K562 (cell line): ENCODE measurements around the gene EHBP1. TPM values are rescaled to one million over a fixed set of nuclear protein-coding genes. Genes with fewer than 3 reads are reported as not detected.

Source experiments
- CBFA2T3 ChIP-seq: fragments of 450-650 bp; IDR thresholded peaks from 2 replicates; pipeline ENCODE4 v1.6.1; 2017
- KLF16 ChIP-seq: IDR thresholded peaks from 2 replicates; pipeline ENCODE4 v1.6.1; 2016; ENCODE audit warnings: antibody characterized with exemption
- MNT ChIP-seq, 2 experiments: fragments of 450-650 bp; conservative IDR thresholded peaks; 2 replicates each; pipeline ENCODE4 v1.6.1; 2017; ENCODE audit warnings: mild to moderate bottlenecking in 2 of 2, moderate library complexity in 2 of 2
- NCOA1 ChIP-seq: fragments of 450-650 bp; IDR thresholded peaks from 2 replicates; pipeline ENCODE4 v1.6.1; 2016; ENCODE audit warnings: low read depth
- PHF20 ChIP-seq: fragments of 450-650 bp; IDR thresholded peaks from 2 replicates; pipeline ENCODE4 v1.6.1; 2018; ENCODE audit not compliant: partially characterized antibody
- POLR2AphosphoS5 ChIP-seq: IDR thresholded peaks from 2 replicates; pipeline ENCODE4 v1.6.1; 2011; ENCODE audit warnings: mild to moderate bottlenecking, low read depth, low read length, moderate library complexity; ENCODE audit not compliant: control insufficient read depth, insufficient read depth
- RBM17 ChIP-seq: fragments of 200-400 bp; formaldehyde crosslinking; IDR thresholded peaks from 2 replicates; pipeline ENCODE4 v1.6.1; 2017; ENCODE audit warnings: low read depth, mild to moderate bottlenecking, low read length, borderline replicate concordance
- RREB1 ChIP-seq: fragments of 250-450 bp; sonication (Bioruptor Pico); IDR thresholded peaks from 2 replicates; pipeline ENCODE4 v1.4.0; 2020
- TARDBP ChIP-seq: fragments of 450-650 bp; IDR thresholded peaks from 2 replicates; pipeline ENCODE4 v1.6.1; 2016
- VEZF1 ChIP-seq: fragments of 200-800 bp; sonication (Bioruptor generic); IDR thresholded peaks from 2 replicates; pipeline ENCODE4 v1.6.1; 2017; ENCODE audit warnings: missing genetic modification characterization, missing compliant biosample characterization
- ZBTB26 ChIP-seq: fragments of 450-650 bp; formaldehyde crosslinking; IDR thresholded peaks from 2 replicates; pipeline ENCODE4 v1.4.0; 2022; ENCODE audit warnings: missing genetic modification characterization
- ZNF133 ChIP-seq: fragments of 250-450 bp; sonication (Bioruptor Pico); IDR thresholded peaks from 2 replicates; pipeline ENCODE4 v1.4.0; 2020; ENCODE audit warnings: mild to moderate bottlenecking
- ZNF354B ChIP-seq: fragments of 250-450 bp; sonication (Bioruptor Pico); IDR thresholded peaks from 2 replicates; pipeline ENCODE4 v1.4.0; 2020
- ZNF41 ChIP-seq: fragments of 250-450 bp; sonication (Bioruptor Pico); conservative IDR thresholded peaks from 2 replicates; pipeline ENCODE4 v1.4.0; 2020; ENCODE audit warnings: mild to moderate bottlenecking
- ZNF57 ChIP-seq: fragments of 450-650 bp; formaldehyde crosslinking; IDR thresholded peaks from 2 replicates; pipeline ENCODE4 v1.4.0; 2020; ENCODE audit warnings: mild to moderate bottlenecking, moderate library complexity
- ZNF644 ChIP-seq: fragments of 200-800 bp; sonication (Bioruptor generic); IDR thresholded peaks from 2 replicates; pipeline ENCODE4 v1.6.1; 2016; ENCODE audit warnings: low read depth, missing genetic modification characterization, missing compliant biosample characterization
- ZNF740 ChIP-seq, 3 experiments: fragments of 200-800 bp in 1 of 3; sonication (Bioruptor generic) in 1 of 3; sonication (generic) in 1 of 3; formaldehyde crosslinking in 1 of 3; IDR thresholded peaks; 2 replicates each; pipeline versions ENCODE4 v1.6.1 to v1.8.0; 2016 to 2022; ENCODE audit warnings: mild to moderate bottlenecking in 2 of 3, missing compliant biosample characterization in 2 of 3, missing genetic modification characterization in 2 of 3, missing genetic modification reagents in 1 of 3
- ZNF780A ChIP-seq: fragments of 250-450 bp; sonication (Bioruptor Pico); IDR thresholded peaks from 2 replicates; pipeline ENCODE4 v1.5.0; 2021; ENCODE audit warnings: mild to moderate bottlenecking
- polyA plus RNA-seq, 8 experiments: library from polyadenylated mRNA; depleted of rRNA in 4 of 8; stranded (reverse) in 5 of 8; unstranded in 3 of 8; fragments of >200 nt; fragmentation: Nextera tagmentation in 2 of 8; fragmentation: Illumina TruSeq in 1 of 8; extraction: Ambion mirVana in 2 of 8; extraction: Trizol in 1 of 8; gene quantifications; 2 replicates each; pipeline versions ENCODE4 v1.2.1 to v1.2.3, GENCODE V29; 2011 to 2014; ENCODE audit warnings: inconsistent platforms in 1 of 8, missing spikeins in 1 of 8
- total RNA-seq, 7 experiments: library from RNA; depleted of rRNA in 6 of 7; stranded (reverse); fragments of >200 nt in 6 of 7; fragmentation: Illumina TruSeq in 2 of 7; extraction: Trizol in 2 of 7; gene quantifications; 2 replicates each; pipeline versions ENCODE4 v1.2.1 to v1.2.3, GENCODE V29; 2011 to 2021; ENCODE audit warnings: low replicate concordance in 1 of 7

The EHBP1 gene
- total and polyA plus RNA-seq, 9 of the 15 experiments (the other 6 are each of a cell fraction or from before 2014, with no cell fraction given): 8.9 to 26.6 (median 19.3) TPM

GRCh38 chr2:62966991-62967390, 261.5 kb downstream of the EHBP1 start (continued):
- TF ChIP-seq RREB1 (CRISPR knock-in tag) (no peak), KLF16 (peak; percentile 46; the same call in 1 of the 2 replicates), ZNF133 (CRISPR knock-in tag) (no peak), RBM17 (no peak), TARDBP (no peak), ZBTB26 (CRISPR knock-in tag) (no peak), VEZF1 (CRISPR knock-in tag) (no peak), ZNF644 (no peak), NCOA1 (no peak), POLR2AphosphoS5 (peak; percentile 71; the same call in 1 of the 2 replicates), ZNF740 (CRISPR knock-in tag; IDR thresholded peaks at IDR 0.05) (no peak), ZNF740 (tag; IDR thresholded peaks at IDR 0.05) (no peak), CBFA2T3 (peak; percentile 90), PHF20 (no peak), ZNF41 (CRISPR knock-in tag) (no peak), ZNF57 (CRISPR knock-in tag) (no peak), MNT (conservative IDR thresholded peaks at IDR 0.05) (peak in 1 of 2 experiments; percentile 16; a peak in 1 of 4 replicates), ZNF354B (CRISPR knock-in tag) (no peak), ZNF780A (CRISPR knock-in tag) (no peak)
